ENCODE data around the gene ETS2. TPM values are rescaled to one million over a fixed set of nuclear protein-coding genes. Genes with fewer than 3 reads are reported as not detected.

Gene ETS2
- polyA plus RNA-seq, 1 donor from 2014 or later: 11.6 TPM

- Histone ChIP-seq H3K27ac (ENCODE audit: low read length) (no peak overlapping the region), H3K36me3 (ENCODE audit: insufficient read depth, low read length) (no peaks in the 10 kb centered on the region), H3K9me3 (ENCODE audit: low read length) (peaks cover 4% of the 10 kb centered on the region)
Measured at GRCh38 chr21:38830671-38831525, 25.2 kb downstream of the ETS2 start.

GRCh38 chr21:38831526-38832467 is 26.1 kb downstream of the ETS2 start:
- H3K9me3 ChIP-seq (ENCODE audit: low read length): peaks cover 4% of the 10 kb centered on the region
- H3K36me3 ChIP-seq (ENCODE audit: insufficient read depth, low read length): no peaks in the 10 kb centered on the region
- no peak overlapping the region for H3K9ac ChIP-seq (ENCODE audit: low read length)
- H3K79me2 ChIP-seq (replicated peaks; ENCODE audit: insufficient read depth, low read length): no peaks in the 10 kb centered on the region
- no peak overlapping the region for H2AFZ ChIP-seq (ENCODE audit: low read depth, low read length)
- no peak overlapping the region for H3K4me3 ChIP-seq (ENCODE audit: low read length)
- H3K27ac ChIP-seq (ENCODE audit: low read length): no peak overlapping the region
- no peaks in the 10 kb centered on the region for H3K27me3 ChIP-seq (ENCODE audit: insufficient read depth, low read depth, low read length)
- no peaks in the 10 kb centered on the region for H4K20me1 ChIP-seq (ENCODE audit: insufficient read depth)
- no peak for TF ChIP-seq RAD21 (conservative IDR thresholded peaks at IDR 0.05)
- no peak for TF ChIP-seq CTCF (IDR thresholded peaks at IDR 0.05; ENCODE audit: poor library complexity, severe bottlenecking)
- TF ChIP-seq REST (IDR thresholded peaks at IDR 0.05; ENCODE audit: borderline replicate concordance): no peak
- no peak for TF ChIP-seq TAF1 (IDR thresholded peaks at IDR 0.05; ENCODE audit: low read depth)
- no peak for TF ChIP-seq EP300 (conservative IDR thresholded peaks at IDR 0.05; ENCODE audit: poor library complexity, severe bottlenecking)
- no peak for TF ChIP-seq SMC3 (conservative IDR thresholded peaks at IDR 0.05; ENCODE audit: poor library complexity)
- TF ChIP-seq POLR2AphosphoS5 (IDR thresholded peaks at IDR 0.05): no peak
- no peak for TF ChIP-seq MXI1 (conservative IDR thresholded peaks at IDR 0.05; ENCODE audit: poor library complexity, severe bottlenecking)
- no peak for TF ChIP-seq EZH2 (IDR thresholded peaks at IDR 0.05; ENCODE audit: borderline replicate concordance, insufficient read depth, low read length, poor library complexity, severe bottlenecking)
- H3K9me2 ChIP-seq (ENCODE audit: insufficient read depth, low read length): no peaks in the 10 kb centered on the region
- no peaks in the 10 kb centered on the region for H3F3A ChIP-seq (ENCODE audit: insufficient read depth, low read length, poor library complexity, severe bottlenecking)
- no peak overlapping the region for H3K4me2 ChIP-seq (ENCODE audit: low read length)

More at GRCh38 chr21:38830671-38831525, 25.2 kb downstream of the ETS2 start:
- Histone ChIP-seq H3K9me2 (ENCODE audit: insufficient read depth, low read length) (no peaks in the 10 kb centered on the region), H3F3A (ENCODE audit: insufficient read depth, low read length, poor library complexity, severe bottlenecking) (no peaks in the 10 kb centered on the region), H3K4me3 (ENCODE audit: low read length) (no peak overlapping the region), H3K27me3 (ENCODE audit: insufficient read depth, low read depth, low read length) (no peaks in the 10 kb centered on the region), H3K9ac (ENCODE audit: low read length) (no peak overlapping the region), H3K4me2 (ENCODE audit: low read length) (no peak overlapping the region), H2AFZ (ENCODE audit: low read depth, low read length) (no peak overlapping the region), H3K79me2 (replicated peaks; ENCODE audit: insufficient read depth, low read length) (no peaks in the 10 kb centered on the region), H4K20me1 (ENCODE audit: insufficient read depth) (no peaks in the 10 kb centered on the region)
- TF ChIP-seq POLR2AphosphoS5 (IDR thresholded peaks at IDR 0.05) (no peak), REST (IDR thresholded peaks at IDR 0.05; ENCODE audit: borderline replicate concordance) (no peak)

All from neural cell (in vitro differentiated cells).